Spleen (tissue), 7 donors: Measurements from ENCODE around the gene CGNL1.
A peak's percentile ranks its signal among the peaks of the same experiment; 100 is the strongest.

Source experiments
- POLR2A ChIP-seq, 3 donors: fragments of 450-650 bp; IDR thresholded peaks; one replicate each; pipeline ENCODE4 v1.5.1; 2017; ENCODE audit warnings: antibody characterized with exemption in 3 of 3, mild to moderate bottlenecking in 1 of 3
- POLR2AphosphoS5 ChIP-seq, 3 donors: sonication (generic); formaldehyde crosslinking; IDR thresholded peaks; one replicate each; pipeline ENCODE4 v1.5.1; 2017; ENCODE audit warnings: antibody characterized with exemption in 3 of 3
- TF ChIP-seq, protein P1 (sequence below), 11 experiments: fragments of 200-600 bp in 7 of 11; fragments of 450-650 bp in 4 of 11; sonication (generic) in 4 of 11; IDR thresholded peaks in 8 of 11; conservative IDR thresholded peaks in 3 of 11; 1 replicate in 7 of 11; 2 replicates in 4 of 11; pipeline versions ENCODE4 v1.4.0 to v1.8.0; 2016 to 2021; ENCODE audit warnings: antibody characterized with exemption in 11 of 11, inconsistent platforms in 4 of 11, mild to moderate bottlenecking in 1 of 11
- donor health status: DM: no; HTN: no; CAD: no; lungs with moderate emphysema.
- donor health status: DM: no; HTN: no; CAD: no.
- donor health status: DM: no; HTN: no; CAD: no.

GRCh38 chr15:57542505-57542817, 166.2 kb downstream of the CGNL1 start:
- TF ChIP-seq, protein P1, sequence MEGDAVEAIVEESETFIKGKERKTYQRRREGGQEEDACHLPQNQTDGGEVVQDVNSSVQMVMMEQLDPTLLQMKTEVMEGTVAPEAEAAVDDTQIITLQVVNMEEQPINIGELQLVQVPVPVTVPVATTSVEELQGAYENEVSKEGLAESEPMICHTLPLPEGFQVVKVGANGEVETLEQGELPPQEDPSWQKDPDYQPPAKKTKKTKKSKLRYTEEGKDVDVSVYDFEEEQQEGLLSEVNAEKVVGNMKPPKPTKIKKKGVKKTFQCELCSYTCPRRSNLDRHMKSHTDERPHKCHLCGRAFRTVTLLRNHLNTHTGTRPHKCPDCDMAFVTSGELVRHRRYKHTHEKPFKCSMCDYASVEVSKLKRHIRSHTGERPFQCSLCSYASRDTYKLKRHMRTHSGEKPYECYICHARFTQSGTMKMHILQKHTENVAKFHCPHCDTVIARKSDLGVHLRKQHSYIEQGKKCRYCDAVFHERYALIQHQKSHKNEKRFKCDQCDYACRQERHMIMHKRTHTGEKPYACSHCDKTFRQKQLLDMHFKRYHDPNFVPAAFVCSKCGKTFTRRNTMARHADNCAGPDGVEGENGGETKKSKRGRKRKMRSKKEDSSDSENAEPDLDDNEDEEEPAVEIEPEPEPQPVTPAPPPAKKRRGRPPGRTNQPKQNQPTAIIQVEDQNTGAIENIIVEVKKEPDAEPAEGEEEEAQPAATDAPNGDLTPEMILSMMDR (IDR thresholded peaks at IDR 0.05 in 8 of 11, conservative IDR thresholded peaks at IDR 0.05 in 3 of 11): peak in 2 of 11 experiments; percentile 17 to 36
- TF ChIP-seq POLR2A (IDR thresholded peaks at IDR 0.05): no peak
- TF ChIP-seq POLR2AphosphoS5 (IDR thresholded peaks at IDR 0.05): no peak
